IMR-90 (cell line): ENCODE data around the gene TEX48. TPM values are rescaled to one million over a fixed set of nuclear protein-coding genes. Genes with fewer than 3 reads are reported as not detected.

Experiments
- ATAC-seq: fragments of 200-7000 bp; cut with Tn5 transposase; 2 replicates; pipeline ENCODE4 v1.9.1; 2020; ENCODE audit warnings: low read depth, mild to moderate bottlenecking, moderate library complexity
- BruUV-seq: library from RNA; stranded (reverse); fragments of 400-500 nt; replicated peaks from 2 replicates; lab custom pipeline; 2021; lab: Mats Ljungman, UMichigan
- CTCF ChIA-PET: fragments of 300-600 bp; formaldehyde crosslinking; extraction: SDS; loops from one replicate; lab custom pipeline; 2021; ENCODE audit warnings: antibody characterized with exemption; lab: Yijun Ruan, JAX
- POLR2A ChIA-PET: fragments of 300-600 bp; sonication (Branson Sonifier 250); formaldehyde crosslinking; loops from one replicate; lab custom pipeline; 2022; ENCODE audit warnings: antibody characterized with exemption; ENCODE audit not compliant: unreplicated experiment; lab: Charles Lee
- DNase-seq: peaks from one replicate; pipeline ENCODE4 v3.0.0; 2013
- H2AFZ ChIP-seq: replicated peaks from 2 replicates; pipeline ENCODE3; 2013; ENCODE audit warnings: low read length, mild to moderate bottlenecking; ENCODE audit not compliant: poor library complexity
- H2AK5ac ChIP-seq: 2 replicates; pipeline ENCODE4 v1.6.1; 2013; ENCODE audit warnings: low read depth, low read length, inconsistent platforms
- H2AK9ac ChIP-seq: replicated peaks from 2 replicates; pipeline ENCODE3; 2013; ENCODE audit warnings: mild to moderate bottlenecking, low read depth, low read length, moderate library complexity; ENCODE audit not compliant: poor library complexity
- H2BK120ac ChIP-seq: 2 replicates; pipeline ENCODE4 v1.6.1; 2013; ENCODE audit warnings: low read depth, low read length, inconsistent platforms
- H2BK15ac ChIP-seq: 3 replicates; pipeline ENCODE4 v1.6.1; 2013; ENCODE audit warnings: low read depth, low read length, inconsistent platforms
- H2BK20ac ChIP-seq: 2 replicates; pipeline ENCODE4 v1.6.1; 2013; ENCODE audit warnings: low read depth, mild to moderate bottlenecking, inconsistent platforms, low read length, moderate library complexity
- H2BK5ac ChIP-seq: 2 replicates; pipeline ENCODE4 v1.6.1; 2013; ENCODE audit warnings: mild to moderate bottlenecking, low read depth, low read length, inconsistent platforms; ENCODE audit not compliant: poor library complexity, severe bottlenecking
- H3K14ac ChIP-seq: replicated peaks from 2 replicates; pipeline ENCODE4 v1.6.1; 2013; ENCODE audit warnings: low read depth, low read length, inconsistent platforms
- H3K18ac ChIP-seq: 2 replicates; pipeline ENCODE4 v1.6.1; 2013; ENCODE audit warnings: low read depth, low read length, control low read depth
- H3K23ac ChIP-seq: 2 replicates; pipeline ENCODE4 v1.6.1; 2013; ENCODE audit warnings: low read depth, low read length, inconsistent platforms
- H3K27ac ChIP-seq: 2 replicates; pipeline ENCODE4 v1.5.1; 2013; ENCODE audit warnings: mild to moderate bottlenecking, control low read depth, low read length; ENCODE audit not compliant: insufficient read depth
- H3K27me3 ChIP-seq: 2 replicates; pipeline ENCODE4 v1.6.1; 2013; ENCODE audit warnings: low read length; ENCODE audit not compliant: control insufficient read depth, insufficient read depth
- H3K36me3 ChIP-seq: 2 replicates; pipeline ENCODE4 v1.6.1; 2013; ENCODE audit warnings: low read length, mixed read lengths; ENCODE audit not compliant: control insufficient read depth, insufficient read depth
- H3K4ac ChIP-seq: 2 replicates; pipeline ENCODE4 v1.6.1; 2013; ENCODE audit warnings: low read depth, low read length, inconsistent platforms
- H3K4me1 ChIP-seq: 2 replicates; pipeline ENCODE4 v1.6.1; 2013; ENCODE audit warnings: low read length, mixed read lengths; ENCODE audit not compliant: control insufficient read depth, insufficient read depth
- H3K4me2 ChIP-seq: 2 replicates; pipeline ENCODE4 v1.6.1; 2013; ENCODE audit warnings: low read depth, mild to moderate bottlenecking, control low read depth, low read length, moderate library complexity
- H3K4me3 ChIP-seq: 2 replicates; pipeline ENCODE4 v1.5.1; 2013; ENCODE audit warnings: low read depth, mild to moderate bottlenecking, control low read depth, low read length, moderate library complexity; ENCODE audit not compliant: insufficient read depth
- H3K56ac ChIP-seq: 2 replicates; pipeline ENCODE4 v1.6.1; 2013; ENCODE audit warnings: low read length, inconsistent platforms; ENCODE audit not compliant: insufficient read depth; ENCODE audit errors: extremely low read depth
- H3K79me1 ChIP-seq, 2 experiments: 2 replicates each; pipeline ENCODE4 v1.6.1; 2013; ENCODE audit warnings: low read length in 2 of 2, inconsistent platforms in 1 of 2, low read depth in 1 of 2
- H3K9ac ChIP-seq: 2 replicates; pipeline ENCODE4 v1.6.1; 2013; ENCODE audit warnings: low read depth, low read length, control low read depth
- H3K9me1 ChIP-seq: 2 replicates; pipeline ENCODE4 v1.6.1; 2013; ENCODE audit warnings: low read length, inconsistent platforms; ENCODE audit not compliant: insufficient read depth
- H3K9me3 ChIP-seq: 2 replicates; pipeline ENCODE4 v1.6.1; 2013; ENCODE audit warnings: low read length; ENCODE audit not compliant: control insufficient read depth, insufficient read depth
- H4K20me1 ChIP-seq: 2 replicates; pipeline ENCODE4 v1.6.1; 2013; ENCODE audit warnings: low read length, inconsistent platforms; ENCODE audit not compliant: insufficient read depth
- H4K5ac ChIP-seq: 2 replicates; pipeline ENCODE4 v1.6.1; 2013; ENCODE audit warnings: mild to moderate bottlenecking, low read depth, low read length, control low read depth
- H4K8ac ChIP-seq, 2 experiments: 2 replicates each; pipeline ENCODE4 v1.6.1; 2013; ENCODE audit warnings: low read depth in 2 of 2, low read length in 2 of 2, control low read depth in 1 of 2, inconsistent platforms in 1 of 2
- H4K91ac ChIP-seq: 2 replicates; pipeline ENCODE4 v1.6.1; 2013; ENCODE audit warnings: low read depth, low read length, inconsistent platforms; ENCODE audit not compliant: insufficient read depth
- CHD1 ChIP-seq: IDR thresholded peaks from 2 replicates; pipeline ENCODE4 v1.6.1; 2012; ENCODE audit warnings: low read depth, low read length, improper control_type of control experiment
- MAFK ChIP-seq: IDR thresholded peaks from 2 replicates; pipeline ENCODE4 v1.6.1; 2012; ENCODE audit warnings: low read depth, low read length, improper control_type of control experiment
- MAZ ChIP-seq: IDR thresholded peaks from 2 replicates; pipeline ENCODE4 v1.6.1; 2012; ENCODE audit warnings: low read depth, mild to moderate bottlenecking, low read length, improper control_type of control experiment, moderate library complexity, borderline replicate concordance
- NFE2L2 ChIP-seq: fragments of 150-350 bp; IDR thresholded peaks from 2 replicates; pipeline ENCODE4 v1.6.1; 2016; ENCODE audit warnings: low read depth, mild to moderate bottlenecking, low read length
- SMC3 ChIP-seq: fragments of 150-350 bp; IDR thresholded peaks from 2 replicates; pipeline ENCODE4 v1.6.1; 2016; ENCODE audit warnings: low read depth, mild to moderate bottlenecking, antibody characterized with exemption, low read length, moderate library complexity
- WGBS, 2 experiments: methylation state at CpG; one replicate each; pipeline versions ENCODE4 v1.1.5 to v1.1.7; 2013; ENCODE audit warnings: missing lambda C conversion rate in 2 of 2; ENCODE audit not compliant: insufficient read length in 1 of 2; ENCODE audit errors: extremely low coverage in 2 of 2; 5-methylcytosine and 5-hydroxymethylcytosine counted together
- dilution Hi-C: fragments of 300-500 bp; cut with HindIII; formaldehyde crosslinking; loops from one replicate; pipeline ENCODE4 v1.14.3; 2018; ENCODE audit warnings: low sequenced_read_pairs; ENCODE audit not compliant: unreplicated experiment
- in situ Hi-C: fragments of 300-500 bp; cut with MboI; formaldehyde crosslinking; loops from 3 replicates; pipeline ENCODE4 v1.14.3; 2019; ENCODE audit warnings: low sequenced_read_pairs, inconsistent platforms, mixed read lengths
- intact Hi-C: fragments of 100-400 bp; cut with micrococcal nuclease; formaldehyde crosslinking; loops from 2 replicates; pipeline ENCODE4 v1.10.0; 2022
- polyA plus RNA-seq, 3 experiments: library from polyadenylated mRNA; depleted of rRNA; stranded (reverse); fragments of >200 nt; gene quantifications; 2 replicates each; pipeline ENCODE4 v1.2.3, GENCODE V29; 2012; ENCODE audit warnings: low replicate concordance in 1 of 3
- total RNA-seq: library from RNA; depleted of rRNA; stranded (reverse); fragments of >200 nt; gene quantifications from 2 replicates; pipeline ENCODE4 v1.2.3, GENCODE V29; 2012
- TF ChIP-seq, protein P1 (sequence below): fragments of 150-350 bp; IDR thresholded peaks from 2 replicates; pipeline ENCODE4 v1.6.1; 2017; ENCODE audit warnings: mild to moderate bottlenecking, antibody characterized with exemption, low read length, low read depth
- TF ChIP-seq, protein P2 (sequence below): fragments of 150-350 bp; IDR thresholded peaks from 2 replicates; pipeline ENCODE4 v1.6.1; 2016; ENCODE audit warnings: low read depth, mild to moderate bottlenecking, low read length, moderate library complexity, borderline replicate concordance

Gene TEX48
- total and polyA plus RNA-seq, 2 of the 4 experiments (the other 2 are of a cell fraction), result not detected

DNA sequence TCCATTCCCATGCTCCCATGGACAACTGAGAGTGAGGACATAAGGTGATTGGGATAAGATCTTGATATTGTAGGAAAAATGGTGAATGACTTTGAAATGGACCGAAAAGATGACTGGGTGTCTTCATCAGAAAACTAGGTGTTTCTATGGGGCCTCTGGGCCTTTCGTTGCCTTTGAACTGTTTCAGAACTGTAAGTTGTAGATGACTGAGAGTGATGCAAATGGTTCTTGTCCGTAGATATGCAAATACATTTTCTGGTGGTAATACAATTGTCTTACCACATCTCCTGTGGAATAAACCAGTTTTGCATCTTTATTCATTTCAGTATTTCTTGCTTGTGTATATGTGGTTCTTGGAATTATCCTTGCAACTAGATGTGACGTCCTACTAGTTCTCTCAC lies 16.0 kb upstream of the TEX48 start:
- in situ Hi-C loops, result no loop called here
- H3K9me3 ChIP-seq, result peaks cover 3% of the 10 kb centered on the region; the same call in 1 of the 2 replicates
- H4K8ac ChIP-seq, result no peak overlapping the region
- WGBS, 2 experiments, result 100% methylated on average over 1 of the region's 4 CpGs; no CpG with 5 or more reads in 1 of the 2 experiments
- peaks cover 5% of the 10 kb centered on the region for H3K4me1 ChIP-seq
- H4K91ac ChIP-seq, result no peak overlapping the region
- H3K36me3 ChIP-seq, result no peaks in the 10 kb centered on the region
- H3K18ac ChIP-seq, result no peak overlapping the region
- no peak overlapping the region for H2BK15ac ChIP-seq
- ATAC-seq (no peak), DNase-seq (no peak)
- no peak overlapping the region for H2AFZ ChIP-seq
- H3K14ac ChIP-seq, result no peak overlapping the region
- H3K79me1 ChIP-seq, result no peaks in the 10 kb centered on the region
- H3K27ac ChIP-seq, result no peak overlapping the region
- no peak overlapping the region for H3K9ac ChIP-seq
- dilution Hi-C loops, result no loop called here
- no peak overlapping the region for H3K4me3 ChIP-seq
- H3K23ac ChIP-seq, result no peak overlapping the region
- no peak overlapping the region for H2BK20ac ChIP-seq
- ChIA-PET CTCF (no interaction called here), POLR2A (no interaction called here)
- no peak overlapping the region for H2AK9ac ChIP-seq
- H2BK120ac ChIP-seq, result no peak overlapping the region
- H3K27me3 ChIP-seq, result peaks cover 7% of the 10 kb centered on the region
- H4K5ac ChIP-seq, result no peak overlapping the region
- TF ChIP-seq, protein P1, sequence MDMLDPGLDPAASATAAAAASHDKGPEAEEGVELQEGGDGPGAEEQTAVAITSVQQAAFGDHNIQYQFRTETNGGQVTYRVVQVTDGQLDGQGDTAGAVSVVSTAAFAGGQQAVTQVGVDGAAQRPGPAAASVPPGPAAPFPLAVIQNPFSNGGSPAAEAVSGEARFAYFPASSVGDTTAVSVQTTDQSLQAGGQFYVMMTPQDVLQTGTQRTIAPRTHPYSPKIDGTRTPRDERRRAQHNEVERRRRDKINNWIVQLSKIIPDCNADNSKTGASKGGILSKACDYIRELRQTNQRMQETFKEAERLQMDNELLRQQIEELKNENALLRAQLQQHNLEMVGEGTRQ, result no peak
- TF ChIP-seq CHD1, result no peak
- TF ChIP-seq, protein P2, sequence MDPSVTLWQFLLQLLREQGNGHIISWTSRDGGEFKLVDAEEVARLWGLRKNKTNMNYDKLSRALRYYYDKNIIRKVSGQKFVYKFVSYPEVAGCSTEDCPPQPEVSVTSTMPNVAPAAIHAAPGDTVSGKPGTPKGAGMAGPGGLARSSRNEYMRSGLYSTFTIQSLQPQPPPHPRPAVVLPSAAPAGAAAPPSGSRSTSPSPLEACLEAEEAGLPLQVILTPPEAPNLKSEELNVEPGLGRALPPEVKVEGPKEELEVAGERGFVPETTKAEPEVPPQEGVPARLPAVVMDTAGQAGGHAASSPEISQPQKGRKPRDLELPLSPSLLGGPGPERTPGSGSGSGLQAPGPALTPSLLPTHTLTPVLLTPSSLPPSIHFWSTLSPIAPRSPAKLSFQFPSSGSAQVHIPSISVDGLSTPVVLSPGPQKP, result no peak
- TF ChIP-seq MAZ, result no peak
- TF ChIP-seq SMC3, result no peak
- no peak for TF ChIP-seq MAFK
- no peak for TF ChIP-seq NFE2L2
- H3K9me1 ChIP-seq, result peaks cover 9% of the 10 kb centered on the region; the same call in 1 of the 2 replicates
- no peak overlapping the region for H3K4ac ChIP-seq
- H4K20me1 ChIP-seq, result no peaks in the 10 kb centered on the region
- H3K4me2 ChIP-seq, result no peak overlapping the region
- no peak overlapping the region for H2BK5ac ChIP-seq
- H3K56ac ChIP-seq, result no peak overlapping the region
- no TSS peak for BruUV-seq
- no peak overlapping the region for H2AK5ac ChIP-seq
- intact Hi-C loops, result no loop called here
